HG02943 (cell line): ENCODE measurements around the gene PROM2.

Experiments
- ATAC-seq: cut with Tn5 transposase; IDR thresholded peaks from one replicate; pipeline ENCODE4 v1.9.1; 2021; ENCODE audit warnings: mild to moderate bottlenecking, low read depth, moderate library complexity; ENCODE audit not compliant: unreplicated experiment

Gene PROM2

DNA sequence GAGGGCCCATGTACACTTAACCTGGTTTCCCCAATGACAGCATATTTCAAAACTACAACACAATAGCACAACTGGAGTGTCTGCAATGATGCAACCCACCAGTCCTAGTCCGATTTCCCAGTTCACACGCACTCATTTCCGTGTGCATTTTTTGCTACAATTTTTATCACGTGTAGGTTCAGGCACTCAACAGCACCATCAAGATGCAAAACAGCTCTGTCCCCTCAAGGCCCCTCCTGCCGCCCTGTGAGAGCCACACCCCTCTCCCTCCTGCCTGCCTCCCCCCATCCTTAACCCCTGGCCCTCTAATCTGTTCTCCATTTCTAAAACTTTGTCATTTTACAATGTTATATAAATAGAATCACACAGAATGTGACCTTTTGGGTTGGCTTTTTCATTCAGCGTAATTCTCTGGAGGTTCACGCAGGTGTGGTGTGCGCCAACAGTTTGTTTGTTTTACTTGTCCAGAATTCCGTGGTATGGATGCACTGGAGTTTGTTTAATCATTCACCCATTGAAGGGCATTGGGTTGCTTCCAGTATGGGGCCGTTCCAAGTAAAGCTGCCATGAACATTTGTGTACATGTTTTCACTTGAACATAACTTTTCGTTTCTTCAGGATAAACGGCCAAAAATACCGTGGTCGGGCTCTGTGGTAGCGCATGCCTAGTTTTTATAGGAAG lies 31.3 kb downstream of the PROM2 start:
- ATAC-seq, result no peak

DNA sequence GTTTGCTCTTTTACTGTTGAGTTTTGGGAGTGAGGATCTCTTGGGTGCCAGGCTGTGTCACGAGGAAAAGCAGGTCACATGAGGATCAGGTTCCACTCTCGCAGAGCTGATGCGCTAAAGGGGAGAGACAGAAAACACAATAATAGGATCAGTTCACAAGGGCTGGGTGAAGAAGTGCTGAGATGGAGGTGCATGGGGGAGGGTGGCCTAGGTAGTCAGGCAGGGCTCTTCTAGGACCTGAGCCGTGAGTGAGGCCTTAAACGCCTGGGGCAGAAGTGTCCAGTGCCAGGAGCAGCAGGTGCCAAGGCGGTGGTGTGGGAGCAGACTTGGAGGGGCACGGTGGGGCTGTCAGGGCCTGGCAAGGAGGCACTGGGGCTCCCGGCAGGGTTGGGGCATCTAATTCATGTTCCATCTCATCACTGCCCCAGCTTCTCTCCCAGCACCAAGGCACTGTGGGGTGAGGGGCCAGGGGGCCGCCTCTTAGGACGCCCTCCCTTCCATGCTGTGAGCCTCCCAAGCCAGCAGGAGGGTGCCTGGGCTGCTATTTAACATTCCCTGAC lies 32.2 kb downstream of the PROM2 start:
- no peak for ATAC-seq

DNA sequence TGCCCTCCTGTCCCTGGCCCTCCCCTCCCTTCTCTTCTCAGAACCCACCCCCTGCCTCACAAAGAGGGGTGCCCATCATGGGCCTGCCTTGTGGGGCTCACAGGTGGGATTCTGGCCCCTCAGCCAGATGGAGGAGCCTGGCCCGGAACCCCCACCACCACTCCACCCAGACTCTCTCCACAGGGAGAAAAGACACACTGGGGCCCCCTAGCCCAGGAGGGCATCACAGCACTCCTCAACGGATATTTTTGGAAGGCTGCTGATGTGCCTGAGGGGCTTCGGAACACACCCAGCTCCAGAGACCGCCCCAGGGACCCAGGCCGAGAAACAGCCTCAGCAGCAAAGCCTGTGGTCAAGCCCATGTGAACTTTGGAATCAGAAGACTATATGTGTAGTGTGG lies 32.8 kb downstream of the PROM2 start:
- ATAC-seq, result no peak

DNA sequence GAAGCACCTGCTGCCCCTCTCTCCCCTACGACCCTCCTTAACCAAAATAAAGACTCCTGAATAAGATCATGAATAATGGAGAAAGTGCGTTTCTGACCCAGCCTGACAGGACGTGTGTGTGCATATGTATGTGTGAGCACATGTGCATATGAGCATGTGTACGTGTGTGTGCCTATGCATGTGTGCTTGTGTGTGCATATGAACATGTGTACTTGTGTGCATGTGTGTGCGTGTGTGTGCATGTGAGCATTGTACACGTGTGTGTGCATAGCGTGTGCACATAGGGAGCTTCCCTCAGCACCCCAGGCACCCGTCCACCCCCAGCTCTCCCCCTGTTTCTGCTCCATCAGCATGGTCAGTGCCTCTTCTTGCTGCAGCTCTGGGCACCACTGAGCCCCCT lies 33.6 kb downstream of the PROM2 start:
- no peak for ATAC-seq

DNA sequence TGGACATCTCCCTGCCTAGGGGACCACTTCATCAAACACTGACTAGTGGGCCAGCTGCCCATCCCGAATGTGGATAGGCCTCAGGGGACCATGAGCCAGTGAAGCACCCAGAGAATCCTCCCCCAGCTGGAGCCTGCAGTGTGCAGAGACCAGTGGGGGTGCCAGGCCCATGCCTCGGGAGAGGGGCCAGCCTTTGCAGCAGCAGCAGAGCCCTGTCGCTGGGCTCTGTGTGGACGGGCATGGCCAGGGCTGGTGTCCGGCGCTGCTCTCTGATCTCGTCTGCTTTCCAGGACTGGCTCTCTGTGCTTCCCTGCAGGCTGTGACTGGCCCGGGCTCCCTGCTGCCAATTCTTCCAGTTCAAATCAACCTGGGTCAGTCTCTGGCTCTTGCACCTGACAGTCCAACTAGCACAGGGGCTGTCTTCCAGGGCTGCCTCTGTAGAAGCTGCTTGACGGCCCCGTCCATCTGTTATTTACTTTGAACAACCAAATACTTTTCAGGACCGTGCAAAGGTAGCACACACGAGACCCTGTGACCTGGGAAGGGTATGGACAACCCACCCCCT lies 34.3 kb downstream of the PROM2 start:
- ATAC-seq, result no peak

DNA sequence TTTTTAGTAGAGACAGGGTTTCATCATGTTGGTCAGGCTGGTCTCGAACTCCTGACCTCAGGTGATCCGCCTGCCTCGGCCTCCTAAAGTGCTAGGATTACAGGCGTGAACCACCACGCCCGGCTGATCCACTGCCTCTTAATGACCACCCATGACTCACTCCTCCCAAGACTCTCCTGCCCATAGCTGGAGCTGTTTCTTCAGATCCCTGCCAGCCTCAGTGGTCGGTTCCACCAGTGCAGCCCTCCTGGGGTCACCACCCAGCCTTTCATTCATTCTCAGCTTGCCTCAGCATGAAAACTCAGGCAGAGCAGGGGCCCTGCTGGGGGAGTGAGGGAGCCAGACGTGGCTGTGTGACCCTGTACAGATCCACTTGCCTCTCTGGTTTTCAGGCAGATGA lies 35.4 kb downstream of the PROM2 start:
- no peak for ATAC-seq

DNA sequence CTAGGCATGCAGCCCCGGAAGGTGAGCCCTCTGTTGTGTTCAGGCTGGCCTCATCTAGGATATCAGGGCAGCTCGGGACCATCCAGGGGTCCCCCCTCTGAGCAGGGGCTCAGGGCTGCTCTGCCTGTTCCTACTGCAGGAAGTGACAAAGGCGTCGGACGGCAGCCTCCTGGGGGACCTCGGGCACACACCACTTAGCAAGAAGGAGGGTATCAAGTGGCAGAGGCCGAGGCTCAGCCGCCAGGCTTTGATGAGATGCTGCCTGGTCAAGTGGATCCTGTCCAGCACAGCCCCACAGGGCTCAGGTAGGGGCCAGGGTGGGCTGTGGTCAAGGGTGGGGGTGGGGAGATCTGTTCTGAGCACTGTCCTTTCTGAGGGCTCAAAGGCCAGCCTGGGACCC lies 36.0 kb downstream of the PROM2 start:
- ATAC-seq, result no peak

DNA sequence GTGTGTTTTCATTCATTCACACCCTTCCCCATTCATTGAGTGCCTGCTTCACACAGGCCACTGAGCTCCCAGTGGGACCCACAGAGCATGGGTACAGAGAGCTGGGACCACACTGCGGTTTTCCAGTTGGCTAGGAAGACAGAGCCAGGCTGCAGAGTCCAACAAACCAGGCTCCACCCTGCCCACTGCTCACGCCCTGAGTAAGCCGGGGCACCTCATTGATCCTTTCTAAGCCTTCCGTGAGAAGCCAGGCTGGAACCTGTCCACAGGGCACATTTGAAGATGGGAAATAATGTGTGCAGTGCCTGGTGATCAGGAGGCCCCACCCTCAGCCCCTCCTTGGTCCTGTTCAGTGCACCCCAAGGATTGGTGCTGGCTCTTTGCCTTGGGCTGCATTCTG lies 36.4 kb downstream of the PROM2 start:
- ATAC-seq, result no peak

DNA sequence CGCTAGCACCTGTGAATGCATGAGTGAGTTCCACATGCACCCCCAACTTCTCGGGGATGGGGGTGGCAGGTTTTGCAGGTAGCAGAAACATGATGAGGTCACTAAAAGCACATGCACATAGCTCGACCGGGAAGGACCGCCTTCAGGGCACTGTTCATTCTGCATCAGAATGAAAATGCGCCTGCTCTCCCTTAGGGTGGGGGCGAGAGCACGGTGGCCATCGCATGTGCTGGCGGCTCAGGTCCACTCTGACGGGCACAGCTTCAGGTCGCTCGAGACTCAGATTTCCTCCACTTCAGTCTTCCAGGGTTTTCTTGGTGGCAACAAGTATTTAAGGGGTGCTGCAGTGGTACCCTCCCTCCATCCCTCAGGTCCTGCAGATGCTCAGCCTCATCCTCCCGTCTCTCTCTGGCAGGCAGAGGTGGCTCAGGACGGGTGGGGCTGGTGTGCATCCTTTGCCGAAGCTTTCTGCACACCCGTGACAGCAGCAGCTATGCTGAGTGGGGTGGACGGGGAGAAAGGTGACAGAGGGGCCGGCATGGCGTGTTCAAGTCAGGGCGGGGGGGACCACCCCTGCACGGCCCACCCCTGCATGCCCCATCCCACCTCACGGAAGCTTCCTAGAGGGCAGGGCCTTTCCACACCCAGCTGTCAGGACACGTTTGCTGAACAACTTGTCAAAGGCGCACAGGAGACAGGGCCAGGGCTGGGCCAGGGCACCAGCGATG lies 37.7 kb downstream of the PROM2 start:
- no peak for ATAC-seq

DNA sequence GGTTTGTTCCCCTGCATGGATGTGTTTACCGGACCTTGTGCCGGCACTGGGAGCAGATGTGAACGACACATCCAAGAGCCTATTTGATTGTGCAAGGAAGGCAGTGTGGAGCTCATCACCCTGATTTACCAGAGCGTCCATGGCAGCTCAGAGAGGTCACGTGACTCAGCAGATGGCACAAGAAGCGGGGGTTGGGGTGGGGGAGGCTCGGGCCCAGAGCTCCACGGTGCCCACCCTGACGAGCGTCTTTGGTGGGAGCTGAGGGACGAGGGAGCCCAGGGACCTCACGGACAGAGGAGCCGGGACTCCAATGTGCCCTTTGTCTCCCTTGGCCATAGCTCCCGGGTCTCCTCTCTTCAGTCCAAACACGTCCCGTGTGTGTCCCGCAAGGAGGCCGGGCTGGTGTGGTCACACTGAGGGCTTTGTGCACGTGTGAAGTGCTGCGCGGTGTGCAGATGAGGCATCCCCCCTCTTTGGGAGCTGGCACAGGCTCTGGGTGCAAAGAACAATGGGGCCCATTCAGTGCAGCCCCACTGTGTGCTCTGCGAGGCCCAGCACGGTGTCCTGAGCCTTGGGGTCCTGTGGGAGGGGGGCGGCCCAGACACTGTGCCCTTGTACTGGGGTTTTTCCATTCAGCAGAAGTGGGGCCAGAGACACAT lies 38.4 kb downstream of the PROM2 start:
- no peak for ATAC-seq

DNA sequence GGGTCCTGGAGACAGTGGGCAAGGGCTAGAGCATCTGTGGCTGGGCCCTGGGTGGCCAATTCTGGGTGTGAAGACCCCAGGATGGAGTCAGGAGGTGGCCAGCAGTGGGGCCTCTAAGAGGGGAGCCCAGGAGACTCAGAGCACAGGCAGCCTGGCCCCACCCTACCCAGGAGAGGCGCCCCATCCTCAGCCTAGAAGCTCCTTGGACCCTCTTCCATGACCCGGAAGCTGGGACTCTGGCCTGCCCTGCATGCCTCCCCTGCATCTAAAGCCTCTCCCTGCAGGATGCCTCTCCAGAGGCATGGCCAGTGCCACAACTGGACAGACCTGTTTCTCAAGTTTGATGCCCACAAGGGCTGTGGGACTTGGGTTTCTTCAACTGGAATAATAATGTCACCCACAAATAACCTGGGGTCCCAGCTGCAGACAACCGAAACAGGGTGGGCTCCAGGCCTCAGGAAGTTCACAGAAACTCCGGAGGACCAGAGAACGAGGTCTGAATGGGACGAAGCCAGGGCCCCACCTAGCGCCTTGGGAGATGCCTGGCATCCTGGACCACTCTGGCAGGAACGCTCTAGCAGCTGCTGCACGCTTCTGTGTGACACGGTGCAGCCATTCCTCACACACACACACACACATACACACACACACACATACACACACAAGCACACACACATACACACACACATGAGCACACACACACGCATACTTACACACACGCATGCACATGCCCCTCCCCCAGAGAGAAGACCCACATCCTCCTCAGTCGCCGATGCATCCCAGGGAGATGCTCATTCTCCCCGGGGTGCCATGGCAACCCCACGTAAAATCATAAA lies 39.3 kb downstream of the PROM2 start:
- no peak for ATAC-seq

DNA sequence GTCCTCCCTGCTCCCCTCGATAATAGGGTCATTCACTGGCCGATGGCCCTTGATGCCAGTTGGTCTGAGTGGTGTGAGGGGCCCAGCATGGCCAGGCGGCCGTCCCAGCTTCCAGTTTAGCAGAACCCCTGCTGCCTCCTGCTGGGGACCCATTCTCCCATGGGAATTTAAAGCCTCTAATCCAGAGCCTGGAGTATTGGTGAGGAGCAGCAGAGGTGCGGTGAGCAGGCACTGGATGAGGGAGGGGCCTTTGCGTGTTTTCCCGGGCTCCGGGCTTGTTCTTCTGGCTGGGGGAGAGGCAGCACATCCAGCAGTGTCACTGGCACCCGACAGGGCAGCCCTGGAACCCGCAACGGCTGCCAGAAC lies 40.3 kb downstream of the PROM2 start:
- ATAC-seq, result no peak

DNA sequence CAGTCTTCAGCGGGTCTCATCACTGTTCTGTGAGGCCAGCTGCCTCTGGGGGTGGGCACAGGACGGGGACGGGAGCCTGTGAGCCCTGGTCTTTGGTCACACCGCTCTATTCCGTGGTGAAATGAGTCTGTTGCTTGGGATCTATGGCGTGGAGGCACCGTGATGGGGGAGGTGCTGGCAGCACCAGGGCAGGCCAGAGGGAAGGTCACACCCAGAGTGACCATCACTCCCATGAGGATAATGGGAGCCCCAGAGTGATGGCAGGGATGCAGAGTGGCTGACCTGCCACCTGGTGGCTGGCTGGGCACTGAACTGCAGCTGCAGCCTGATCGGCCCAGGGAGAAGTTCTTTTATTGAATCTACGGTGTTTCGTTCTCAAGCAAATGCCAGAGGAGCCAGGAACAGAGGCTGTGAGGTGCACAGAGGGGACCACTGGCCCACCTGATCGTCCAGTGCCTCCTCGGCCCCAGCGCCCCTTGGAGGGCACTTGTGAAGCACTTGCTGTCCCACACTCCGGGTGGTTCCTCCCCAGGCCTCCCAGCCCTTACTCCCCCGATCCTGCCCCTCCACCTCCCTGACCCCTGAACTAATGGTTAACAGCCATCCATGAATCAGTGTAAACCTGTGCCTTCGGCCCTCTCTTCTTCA lies 40.8 kb downstream of the PROM2 start:
- ATAC-seq, result no peak

DNA sequence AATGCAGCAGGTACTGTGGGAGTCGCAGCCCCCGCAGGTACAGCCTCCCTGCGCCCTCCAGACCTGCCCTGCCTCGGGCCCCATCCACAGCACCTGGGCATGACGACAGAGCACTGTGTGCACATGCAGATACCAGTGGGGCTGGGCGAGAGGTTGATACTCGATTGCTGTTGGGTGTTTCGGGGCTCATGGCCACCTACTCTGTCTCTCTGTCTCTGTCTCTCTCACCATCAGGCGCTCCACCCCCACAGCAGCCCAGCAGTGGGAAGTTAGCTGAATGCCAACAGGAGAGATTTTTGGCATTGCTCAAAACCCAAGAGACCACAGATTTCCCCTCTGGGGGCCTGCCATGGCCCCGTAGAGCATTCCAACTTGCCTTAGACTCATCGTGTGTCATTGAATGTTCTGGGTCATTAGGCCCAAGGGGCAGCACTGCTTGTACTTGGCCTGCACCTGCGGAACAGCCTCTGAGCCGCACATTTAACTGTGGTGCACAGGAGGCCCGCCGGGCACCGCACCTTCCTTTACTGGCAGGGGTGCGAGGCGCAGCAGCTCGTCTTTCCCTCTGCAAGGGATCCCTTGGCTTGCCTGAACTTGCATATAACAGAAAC lies 41.7 kb downstream of the PROM2 start:
- ATAC-seq, result no peak

DNA sequence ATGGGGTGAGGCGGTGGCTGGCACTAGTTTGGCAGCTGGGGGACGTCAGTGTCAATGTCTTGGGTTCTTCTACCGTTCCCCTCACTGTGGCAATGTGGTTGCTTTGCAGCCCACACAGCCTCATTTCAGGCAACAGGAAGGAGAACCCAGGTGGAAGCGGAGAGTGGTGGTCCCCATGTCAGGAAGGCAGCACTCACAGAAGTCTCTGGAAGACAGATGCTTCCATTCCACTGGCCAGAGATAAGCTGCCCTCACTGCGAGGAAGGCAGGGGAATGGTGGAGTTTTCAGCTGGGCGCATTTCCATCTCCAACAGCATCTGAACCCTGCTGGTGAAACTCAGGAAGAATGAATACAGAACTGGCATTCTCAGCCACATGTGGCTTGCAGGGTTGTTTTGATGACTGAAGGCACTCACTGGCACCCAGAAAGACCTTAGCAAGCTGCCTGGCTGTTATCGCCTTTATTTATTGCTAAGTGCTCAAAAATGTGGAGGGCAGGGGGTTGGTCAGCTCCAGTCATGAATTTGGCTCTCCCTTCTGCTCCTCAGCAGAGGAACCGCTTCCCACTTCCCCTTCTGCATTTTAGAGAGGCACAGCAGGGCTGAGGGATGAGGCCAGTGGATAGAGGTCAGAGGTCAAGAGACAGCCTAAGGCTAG lies 42.3 kb downstream of the PROM2 start:
- no peak for ATAC-seq

DNA sequence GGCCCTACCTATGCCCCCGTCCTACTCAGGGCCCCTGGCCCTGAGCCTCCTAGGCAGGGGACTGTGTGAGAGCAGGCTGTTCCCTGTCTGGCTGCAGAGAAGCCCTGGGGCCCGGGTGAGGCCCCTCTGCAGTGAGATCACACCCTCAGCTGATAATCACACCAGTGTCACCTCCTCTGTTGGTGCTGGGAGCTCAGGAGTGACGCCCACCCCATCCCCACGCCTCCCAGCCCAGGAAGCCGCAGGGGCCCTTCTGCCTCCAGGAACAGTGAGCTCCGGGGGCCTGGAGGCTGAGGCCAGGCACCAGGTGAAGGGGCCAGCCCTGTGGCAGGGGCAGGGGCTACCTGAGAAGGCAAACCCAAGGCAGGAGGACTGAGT lies 42.9 kb downstream of the PROM2 start:
- no peak for ATAC-seq

DNA sequence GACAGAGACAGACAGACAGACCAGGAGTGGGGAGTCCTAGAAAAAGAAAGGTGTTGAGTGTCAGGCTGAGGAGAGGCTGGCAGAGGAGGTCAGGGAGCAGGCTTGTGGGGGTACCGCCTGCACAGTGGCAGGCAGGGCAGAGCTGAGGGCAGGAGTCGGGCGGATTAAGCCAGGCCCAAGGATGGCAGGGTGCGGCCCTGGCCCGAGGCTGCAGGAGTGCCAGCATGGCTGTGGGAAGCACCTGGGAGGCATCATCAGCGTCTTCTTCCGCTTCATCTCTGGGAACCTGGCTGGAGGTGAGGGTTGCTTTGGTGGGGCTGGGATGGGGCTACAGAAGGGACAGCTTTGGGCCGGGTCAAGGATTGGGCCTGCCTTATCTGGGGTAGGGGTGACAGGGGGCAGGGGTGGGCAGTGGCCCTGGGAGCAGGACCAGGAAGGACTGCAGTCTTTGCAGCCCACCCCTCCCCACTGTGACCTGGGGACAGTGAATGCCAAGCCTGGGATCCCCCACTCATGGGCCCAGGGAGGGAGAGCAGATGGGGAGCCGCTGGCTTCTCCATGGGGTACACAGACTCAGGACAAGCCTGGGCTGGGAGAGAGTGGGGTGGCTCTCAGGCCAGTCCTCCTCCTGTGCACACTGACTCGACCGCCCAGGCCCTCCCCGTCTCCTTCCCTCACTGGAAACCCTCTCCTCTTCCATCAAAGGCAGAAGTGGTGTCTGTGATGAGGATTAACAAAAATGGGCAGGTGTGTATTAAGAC lies 43.6 kb downstream of the PROM2 start:
- ATAC-seq, result no peak

DNA sequence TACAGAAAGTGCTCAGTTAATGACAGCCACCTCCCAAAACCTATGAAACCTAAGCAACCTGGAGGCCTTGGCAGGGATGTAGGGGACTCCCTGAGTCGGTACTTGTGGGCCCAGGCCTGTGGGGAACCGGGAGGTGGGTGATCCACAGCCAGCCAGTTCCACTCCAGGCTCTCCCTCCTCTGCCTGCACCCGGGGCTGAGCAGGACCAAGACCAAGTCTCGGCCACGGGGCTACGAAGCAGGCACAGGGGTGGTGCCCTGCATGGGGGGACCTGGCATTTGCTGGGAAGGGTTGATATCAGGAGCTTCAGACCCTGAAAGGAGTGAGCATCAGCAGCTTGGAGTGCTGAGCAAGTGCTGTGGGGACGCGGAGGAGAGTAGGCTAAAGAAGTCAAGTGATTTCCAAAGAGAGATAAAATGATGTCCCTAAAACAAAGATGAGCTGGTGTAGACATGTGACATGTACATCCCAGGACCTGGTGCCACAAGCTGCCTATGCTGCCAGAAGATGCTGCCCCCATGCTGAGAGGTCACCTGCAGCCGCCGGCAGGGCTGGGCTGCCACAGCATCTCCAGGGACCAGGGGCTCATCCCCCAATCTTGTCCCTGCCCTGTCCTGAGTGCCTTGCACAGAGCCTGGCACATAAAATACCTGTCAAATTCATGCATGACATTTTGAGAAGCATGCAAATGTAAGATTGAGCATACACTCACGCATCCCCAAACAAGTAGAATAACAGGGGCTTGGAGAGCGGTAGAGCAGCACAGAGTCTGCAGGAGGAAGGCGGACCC lies 44.4 kb downstream of the PROM2 start:
- no peak for ATAC-seq
